K562 (cell line): ENCODE data around the gene GRIA4. TPM values are rescaled to one million over a fixed set of nuclear protein-coding genes. Genes with fewer than 3 reads are reported as not detected.
A peak's percentile ranks its signal among the peaks of the same experiment; 100 is the strongest.

Experiments
- ARID3A ChIP-seq: IDR thresholded peaks from 2 replicates; pipeline ENCODE4 v1.6.1; 2012; ENCODE audit warnings: low read depth, low read length, improper control_type of control experiment, borderline replicate concordance
- CREM ChIP-seq: IDR thresholded peaks from 2 replicates; pipeline ENCODE4 v1.6.1; 2014; ENCODE audit warnings: antibody characterized with exemption, low read depth
- CTBP1 ChIP-seq: fragments of 450-650 bp; IDR thresholded peaks from 2 replicates; pipeline ENCODE4 v1.6.1; 2016; ENCODE audit warnings: borderline replicate concordance
- ELF1 ChIP-seq: fragments of 200-800 bp; sonication (Bioruptor generic); IDR thresholded peaks from 2 replicates; pipeline ENCODE4 v1.6.1; 2016; ENCODE audit warnings: missing genetic modification characterization, missing compliant biosample characterization
- EP400 ChIP-seq: fragments of 450-650 bp; IDR thresholded peaks from 2 replicates; pipeline ENCODE4 v1.6.1; 2017; ENCODE audit warnings: antibody characterized with exemption, mild to moderate bottlenecking, moderate library complexity
- HBP1 ChIP-seq: fragments of 450-650 bp; formaldehyde crosslinking; IDR thresholded peaks from 2 replicates; pipeline ENCODE4 v1.4.0; 2022; ENCODE audit warnings: missing genetic modification characterization
- LCOR ChIP-seq: sonication (generic); formaldehyde crosslinking; IDR thresholded peaks from 2 replicates; pipeline ENCODE4 v1.8.0; 2022; ENCODE audit warnings: mild to moderate bottlenecking, missing genetic modification reagents
- MNT ChIP-seq, 2 experiments: fragments of 450-650 bp; conservative IDR thresholded peaks; 2 replicates each; pipeline ENCODE4 v1.6.1; 2017; ENCODE audit warnings: mild to moderate bottlenecking in 2 of 2, moderate library complexity in 2 of 2
- NEUROD1 ChIP-seq: fragments of 150-350 bp; IDR thresholded peaks from 2 replicates; pipeline ENCODE4 v1.6.1; 2014; ENCODE audit warnings: borderline replicate concordance, low read length, low read depth; ENCODE audit not compliant: partially characterized antibody
- PBX2 ChIP-seq, 2 experiments: IDR thresholded peaks in 1 of 2; conservative IDR thresholded peaks in 1 of 2; 2 replicates each; pipeline ENCODE4 v1.6.1; 2016; ENCODE audit warnings: low read depth in 2 of 2, mild to moderate bottlenecking in 1 of 2, missing compliant biosample characterization in 1 of 2, missing genetic modification characterization in 1 of 2, moderate library complexity in 1 of 2
- TEAD1 ChIP-seq, 2 experiments: fragments of 450-650 bp in 1 of 2; sonication (generic) in 1 of 2; formaldehyde crosslinking; IDR thresholded peaks; 2 replicates each; pipeline versions ENCODE4 v1.4.0 to v1.8.0; 2020 to 2022; ENCODE audit warnings: mild to moderate bottlenecking in 2 of 2, missing genetic modification reagents in 1 of 2
- WHSC1 ChIP-seq: IDR thresholded peaks from one replicate; pipeline ENCODE4 v1.6.1; 2012; ENCODE audit warnings: low read length, control low read depth, inconsistent platforms
- ZC3H8 ChIP-seq: fragments of 450-650 bp; IDR thresholded peaks from 2 replicates; pipeline ENCODE4 v1.6.1; 2017
- ZHX1 ChIP-seq: fragments of 150-350 bp; conservative IDR thresholded peaks from 2 replicates; pipeline ENCODE4 v1.6.1; 2014; ENCODE audit warnings: low read length
- ZNF384 ChIP-seq: IDR thresholded peaks from 2 replicates; pipeline ENCODE4 v1.6.1; 2012; ENCODE audit warnings: low read depth, low read length, improper control_type of control experiment
- ZNF780A ChIP-seq: fragments of 250-450 bp; sonication (Bioruptor Pico); IDR thresholded peaks from 2 replicates; pipeline ENCODE4 v1.5.0; 2021; ENCODE audit warnings: mild to moderate bottlenecking
- polyA plus RNA-seq, 8 experiments: library from polyadenylated mRNA; depleted of rRNA in 4 of 8; stranded (reverse) in 5 of 8; unstranded in 3 of 8; fragments of >200 nt; fragmentation: Nextera tagmentation in 2 of 8; fragmentation: Illumina TruSeq in 1 of 8; extraction: Ambion mirVana in 2 of 8; extraction: Trizol in 1 of 8; gene quantifications; 2 replicates each; pipeline versions ENCODE4 v1.2.1 to v1.2.3, GENCODE V29; 2011 to 2014; ENCODE audit warnings: inconsistent platforms in 1 of 8, missing spikeins in 1 of 8
- total RNA-seq, 7 experiments: library from RNA; depleted of rRNA in 6 of 7; stranded (reverse); fragments of >200 nt in 6 of 7; fragmentation: Illumina TruSeq in 2 of 7; extraction: Trizol in 2 of 7; gene quantifications; 2 replicates each; pipeline versions ENCODE4 v1.2.1 to v1.2.3, GENCODE V29; 2011 to 2021; ENCODE audit warnings: low replicate concordance in 1 of 7

GRIA4 gene
- total and polyA plus RNA-seq, 9 of the 15 experiments (the other 6 are each of a cell fraction or from before 2014, with no cell fraction given): not detected

- TF ChIP-seq PBX2 (CRISPR knock-in tag; IDR thresholded peaks at IDR 0.05; ENCODE audit: low read depth) (peak; percentile 90), PBX2 (tag; conservative IDR thresholded peaks at IDR 0.05; ENCODE audit: low read depth) (peak; percentile 100), EP400 (peak; percentile 74), LCOR (CRISPR knock-in tag) (0 out of 2 replicates have a peak, but pooled peaks have one; percentile 35), WHSC1 (no peak), TEAD1 (CRISPR knock-in tag; IDR thresholded peaks at IDR 0.05) (peak; percentile 69 to 99), ZC3H8 (no peak), ARID3A (peak; percentile 59; the same call in 1 of the 2 replicates), ZNF384 (peak; percentile 75), ZNF780A (CRISPR knock-in tag) (no peak), NEUROD1 (peak; percentile 90), HBP1 (CRISPR knock-in tag) (no peak), ELF1 (tag) (peak; percentile 84), CTBP1 (peak; percentile 92), MNT (conservative IDR thresholded peaks at IDR 0.05) (0 out of 4 replicates have a peak, but pooled peaks of 1 of the 2 experiments have one; percentile 56), ZHX1 (no peak), CREM (peak; percentile 81)
Measured at GRCh38 chr11:106021967-106022794, 412.3 kb downstream of the GRIA4 start, which contains the start of gene MSANTD4 (continued).
